A549 (cell line): ENCODE results near the gene C11orf65.
"Not testable (repeated sequence)": the region's sequence is repeated elsewhere in the genome, so short reads cannot be mapped to it uniquely, and the experiment has no call there.

Source experiments
- CEBPB ChIP-seq, 2 experiments: fragments of >200 bp in 1 of 2; sonication (Bioruptor Twin) in 1 of 2; formaldehyde crosslinking in 1 of 2; IDR thresholded peaks; 2 replicates each; pipeline ENCODE4 v1.6.1; 2012 to 2016
- CTCF ChIP-seq: fragments of >200 bp; sonication (Bioruptor Twin); formaldehyde crosslinking; IDR thresholded peaks from 3 replicates; pipeline ENCODE4 v1.5.1; 2016
- E2F6 ChIP-seq: IDR thresholded peaks from 2 replicates; pipeline ENCODE4 v1.6.1; 2012; ENCODE audit warnings: low read depth, borderline replicate concordance
- JUN ChIP-seq, 2 experiments: fragments of >200 bp; sonication (Bioruptor Twin); formaldehyde crosslinking; IDR thresholded peaks; 2 replicates in 1 of 2; 3 replicates in 1 of 2; pipeline ENCODE4 v1.6.1; 2016 to 2017
- MYC ChIP-seq: IDR thresholded peaks from 2 replicates; pipeline ENCODE4 v1.6.1; 2012; ENCODE audit warnings: mild to moderate bottlenecking, inconsistent platforms, low read length, improper control_type of control experiment, borderline replicate concordance
- POLR2A ChIP-seq: IDR thresholded peaks from 2 replicates; pipeline ENCODE4 v1.6.1; 2012; ENCODE audit warnings: mild to moderate bottlenecking, low read length
- RAD21 ChIP-seq, 2 experiments: fragments of >200 bp in 1 of 2; sonication (Bioruptor Twin) in 1 of 2; formaldehyde crosslinking in 1 of 2; IDR thresholded peaks in 1 of 2; conservative IDR thresholded peaks in 1 of 2; 2 replicates in 1 of 2; 3 replicates in 1 of 2; pipeline ENCODE4 v1.6.1; 2012 to 2018; ENCODE audit warnings: inconsistent platforms in 1 of 2
- REST ChIP-seq: fragments of 200-600 bp; sonication (generic); IDR thresholded peaks from 2 replicates; pipeline ENCODE4 v1.6.1; 2016; ENCODE audit warnings: antibody characterized with exemption, mild to moderate bottlenecking, moderate library complexity
- TFCP2L1 ChIP-seq: fragments of 250-450 bp; sonication (Bioruptor Pico); IDR thresholded peaks from 2 replicates; pipeline ENCODE4 v1.5.0; 2021; ENCODE audit warnings: mild to moderate bottlenecking
- ZNF302 ChIP-seq: fragments of 250-450 bp; sonication (Bioruptor Pico); IDR thresholded peaks from 2 replicates; pipeline ENCODE4 v1.9.0; 2021; ENCODE audit warnings: inconsistent platforms, mild to moderate bottlenecking, moderate library complexity
- TF ChIP-seq, protein P1 (sequence below): fragments of 450-650 bp; IDR thresholded peaks from 2 replicates; pipeline ENCODE4 v1.6.1; 2014; ENCODE audit warnings: antibody characterized with exemption
- TF ChIP-seq, protein P2 (sequence below): fragments of 250-450 bp; sonication (Bioruptor Pico); IDR thresholded peaks from 2 replicates; pipeline ENCODE4 v1.5.0; 2021; ENCODE audit warnings: mild to moderate bottlenecking, moderate library complexity, borderline replicate concordance

- not testable (repeated sequence) for TF ChIP-seq POLR2A; MYC; CEBPB (IDR thresholded peaks at IDR 0.05); E2F6; JUN (IDR thresholded peaks at IDR 0.05); ZNF302; REST; TFCP2L1 (CRISPR knock-in tag)
- peak; percentile 27; the same call in 2 of the 3 replicates for TF ChIP-seq CTCF
- TF ChIP-seq, protein P1, sequence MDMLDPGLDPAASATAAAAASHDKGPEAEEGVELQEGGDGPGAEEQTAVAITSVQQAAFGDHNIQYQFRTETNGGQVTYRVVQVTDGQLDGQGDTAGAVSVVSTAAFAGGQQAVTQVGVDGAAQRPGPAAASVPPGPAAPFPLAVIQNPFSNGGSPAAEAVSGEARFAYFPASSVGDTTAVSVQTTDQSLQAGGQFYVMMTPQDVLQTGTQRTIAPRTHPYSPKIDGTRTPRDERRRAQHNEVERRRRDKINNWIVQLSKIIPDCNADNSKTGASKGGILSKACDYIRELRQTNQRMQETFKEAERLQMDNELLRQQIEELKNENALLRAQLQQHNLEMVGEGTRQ: not testable (repeated sequence)
- peak in 1 of 2 experiments; percentile 47; a peak in 2 of 5 replicates for TF ChIP-seq RAD21 (conservative IDR thresholded peaks at IDR 0.05 in 1 of 2, IDR thresholded peaks at IDR 0.05 in 1 of 2)
- TF ChIP-seq, protein P2, sequence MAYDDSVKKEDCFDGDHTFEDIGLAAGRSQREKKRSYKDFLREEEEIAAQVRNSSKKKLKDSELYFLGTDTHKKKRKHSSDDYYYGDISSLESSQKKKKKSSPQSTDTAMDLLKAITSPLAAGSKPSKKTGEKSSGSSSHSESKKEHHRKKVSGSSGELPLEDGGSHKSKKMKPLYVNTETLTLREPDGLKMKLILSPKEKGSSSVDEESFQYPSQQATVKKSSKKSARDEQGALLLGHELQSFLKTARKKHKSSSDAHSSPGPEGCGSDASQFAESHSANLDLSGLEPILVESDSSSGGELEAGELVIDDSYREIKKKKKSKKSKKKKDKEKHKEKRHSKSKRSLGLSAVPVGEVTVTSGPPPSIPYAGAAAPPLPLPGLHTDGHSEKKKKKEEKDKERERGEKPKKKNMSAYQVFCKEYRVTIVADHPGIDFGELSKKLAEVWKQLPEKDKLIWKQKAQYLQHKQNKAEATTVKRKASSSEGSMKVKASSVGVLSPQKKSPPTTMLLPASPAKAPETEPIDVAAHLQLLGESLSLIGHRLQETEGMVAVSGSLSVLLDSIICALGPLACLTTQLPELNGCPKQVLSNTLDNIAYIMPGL (CRISPR knock-in tag): not testable (repeated sequence)
Observed at GRCh38 chr11:108417551-108417950, 49.8 kb downstream of the C11orf65 start.
